MV-4-11 (cell line): Measurements from ENCODE around the gene SERF2.

Experiments used
- DNase-seq: peaks from one replicate; lab custom pipeline; 2025; lab: John Stamatoyannopoulos, UW

SERF2 gene

GRCh38 chr15:43791993-43792760 lies at the start of gene SERF2:
SERF2 (plus strand) TSS chr15:43792320; CDS start chr15:43792377, 57 bp downstream.
- DNase-seq, result peak; percentile 99

DNA sequence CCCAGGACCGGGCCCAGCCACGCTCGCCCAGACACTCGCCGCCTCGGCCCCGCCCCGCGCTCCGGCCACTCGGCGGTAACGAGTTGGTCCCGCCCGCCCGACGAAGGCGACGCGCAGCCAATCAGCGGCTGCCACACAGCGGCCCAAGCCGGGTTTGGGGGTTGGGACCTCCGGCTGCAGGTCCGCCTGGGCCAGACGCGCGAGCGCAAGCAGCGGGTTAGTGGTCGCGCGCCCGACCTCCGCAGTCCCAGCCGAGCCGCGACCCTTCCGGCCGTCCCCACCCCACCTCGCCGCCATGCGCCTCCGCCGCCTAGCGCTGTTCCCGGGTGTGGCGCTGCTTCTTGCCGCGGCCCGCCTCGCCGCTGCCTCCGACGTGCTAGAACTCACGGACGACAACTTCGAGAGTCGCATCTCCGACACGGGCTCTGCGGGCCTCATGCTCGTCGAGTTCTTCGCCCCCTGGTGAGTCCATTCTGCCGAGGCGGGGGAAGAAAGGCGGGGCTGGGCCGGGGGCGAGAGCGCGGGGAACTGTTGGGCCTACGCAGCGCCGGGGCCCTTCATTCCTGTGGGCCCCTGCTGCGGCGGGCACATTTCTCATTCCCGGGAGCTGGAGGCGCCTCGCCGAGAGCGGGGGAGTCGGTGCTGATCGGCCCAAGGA lies 45.7 kb upstream of the SERF2 start, which contains the start of gene PDIA3:
Gene PDIA3, plus strand, starts transcription at position 194 of the 658 bp plus-strand sequence. Its CDS starts 102 bp downstream, at position 296.
- DNase-seq, result peak; percentile 75

DNA sequence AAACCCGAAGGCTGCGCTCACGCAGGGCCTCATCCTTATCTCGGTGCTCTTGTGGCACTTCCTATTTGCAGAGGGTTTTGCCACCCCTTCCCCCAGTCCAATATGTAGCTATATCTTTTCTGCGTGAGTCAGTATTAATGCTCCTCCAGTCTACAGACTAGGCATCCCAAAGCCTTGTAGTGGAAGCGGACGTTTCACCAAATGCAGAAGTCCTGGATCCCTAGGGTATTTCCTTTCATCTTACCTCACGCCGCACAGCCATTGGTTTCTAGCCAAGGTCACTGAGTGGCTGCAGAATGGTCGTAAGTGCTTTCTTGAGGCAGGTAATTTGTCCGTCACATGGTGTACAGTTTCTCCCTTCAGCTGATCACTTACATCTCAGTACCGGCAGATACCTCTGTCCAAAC lies 45.2 kb upstream of the SERF2 start:
- peak; percentile 48 for DNase-seq

GRCh38 chr15:43748376-43748775 lies 43.7 kb upstream of the SERF2 start:
- no peak for DNase-seq

GRCh38 chr15:43749690-43750345 lies 42.3 kb upstream of the SERF2 start:
- peak; percentile 55 for DNase-seq

GRCh38 chr15:43751885-43752284 lies 40.2 kb upstream of the SERF2 start:
- no peak for DNase-seq

DNA sequence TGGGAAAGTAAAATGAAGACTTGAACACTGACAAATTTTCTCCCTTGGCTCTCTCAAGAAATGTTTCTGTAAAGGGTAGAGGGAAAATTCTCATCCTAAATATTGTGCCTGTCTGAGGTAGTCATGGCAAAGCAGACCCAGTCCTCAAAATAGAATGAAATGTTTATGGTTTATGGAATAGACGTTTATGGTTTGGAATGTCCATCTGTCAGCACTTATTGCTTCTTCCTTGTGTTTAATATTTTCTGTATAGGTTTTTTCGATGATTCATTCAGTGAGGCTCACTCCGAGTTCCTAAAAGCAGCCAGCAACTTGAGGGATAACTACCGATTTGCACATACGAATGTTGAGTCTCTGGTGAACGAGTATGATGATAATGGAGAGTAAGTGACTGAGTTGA lies 29.3 kb upstream of the SERF2 start:
- DNase-seq, result no peak

- no peak for DNase-seq
Observed at GRCh38 chr15:43763819-43764446, 28.2 kb upstream of the SERF2 start.

- peak; percentile 41 for DNase-seq
Observed at GRCh38 chr15:43769584-43770228, 22.4 kb upstream of the SERF2 start.

GRCh38 chr15:43771816-43772215 lies 20.3 kb upstream of the SERF2 start:
- DNase-seq, result no peak

DNA sequence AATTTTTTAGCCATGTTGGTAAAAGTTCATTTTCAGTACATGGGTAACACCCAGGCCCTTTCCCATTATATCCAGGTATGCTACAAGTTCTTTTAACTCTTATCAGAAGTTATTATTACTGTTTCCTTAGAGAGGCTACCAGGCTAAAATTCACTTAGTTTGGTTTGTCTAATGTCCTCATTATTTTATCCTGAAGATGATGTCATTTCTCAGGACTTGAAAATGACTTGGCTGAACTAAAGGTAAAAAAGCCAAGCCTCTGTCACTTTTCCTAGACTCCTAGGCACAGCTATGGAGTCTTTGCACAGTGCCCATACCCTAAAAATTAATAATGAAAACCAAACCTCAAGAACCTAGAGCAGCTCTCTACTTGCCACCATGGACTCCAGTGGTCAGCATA lies 19.5 kb upstream of the SERF2 start:
- DNase-seq, result no peak

DNA sequence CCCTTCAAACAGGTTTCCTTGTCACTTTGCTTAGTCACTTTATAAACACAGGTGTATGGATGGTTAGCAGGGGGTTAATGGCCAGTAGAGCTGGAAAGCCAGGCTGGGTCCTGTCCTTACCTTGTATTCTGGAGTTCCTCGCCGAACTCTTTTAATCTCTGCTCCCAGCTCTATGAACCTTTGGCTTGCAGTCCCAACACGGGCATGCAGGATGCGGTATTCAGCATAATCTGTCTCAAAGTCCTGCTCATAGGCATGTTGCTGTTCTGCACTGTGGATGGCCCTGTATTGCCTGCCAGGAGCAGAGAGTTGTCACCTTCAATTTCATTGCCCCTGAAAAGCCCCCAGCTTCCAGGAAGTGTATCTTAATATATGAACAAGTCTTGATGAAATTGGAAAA lies 18.1 kb upstream of the SERF2 start:
- no peak for DNase-seq

DNA sequence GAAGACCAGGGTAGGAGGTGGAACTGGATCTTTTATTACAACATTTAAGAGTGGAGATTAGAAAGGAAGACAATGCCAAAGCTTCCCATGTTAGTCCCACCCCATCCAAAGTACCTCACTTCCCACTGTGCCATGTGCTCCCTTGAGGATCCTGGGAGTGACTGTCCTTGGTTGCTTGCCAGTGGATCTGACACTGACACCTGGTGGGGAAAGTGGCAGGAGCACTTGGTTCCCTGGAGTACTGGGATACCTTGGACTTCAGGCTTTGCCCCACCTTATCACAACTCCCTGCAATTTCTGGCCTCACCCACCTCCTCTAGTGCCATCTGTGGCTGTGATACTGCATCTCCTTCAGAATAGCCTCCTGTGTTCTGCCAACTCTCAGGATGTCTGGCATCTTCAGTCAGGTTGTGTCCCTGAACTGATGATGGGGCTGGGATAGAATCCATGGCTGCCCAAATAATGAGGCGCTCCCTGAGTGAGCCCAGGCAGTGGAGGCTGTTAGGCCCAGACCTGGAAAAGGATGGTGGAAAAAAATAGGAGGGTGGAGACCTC lies 16.6 kb upstream of the SERF2 start:
- DNase-seq, result no peak

GRCh38 chr15:43776101-43776717 lies 15.9 kb upstream of the SERF2 start:
- peak; percentile 6 for DNase-seq

GRCh38 chr15:43776718-43777266 lies 15.3 kb upstream of the SERF2 start, which contains the start of gene ELL3:
ELL3 (minus strand) TSS chr15:43776966; CDS start chr15:43776901, 65 bp downstream.
- DNase-seq, result peak; percentile 80

GRCh38 chr15:43777267-43777914 lies 14.7 kb upstream of the SERF2 start:
- peak; percentile 84 for DNase-seq

DNA sequence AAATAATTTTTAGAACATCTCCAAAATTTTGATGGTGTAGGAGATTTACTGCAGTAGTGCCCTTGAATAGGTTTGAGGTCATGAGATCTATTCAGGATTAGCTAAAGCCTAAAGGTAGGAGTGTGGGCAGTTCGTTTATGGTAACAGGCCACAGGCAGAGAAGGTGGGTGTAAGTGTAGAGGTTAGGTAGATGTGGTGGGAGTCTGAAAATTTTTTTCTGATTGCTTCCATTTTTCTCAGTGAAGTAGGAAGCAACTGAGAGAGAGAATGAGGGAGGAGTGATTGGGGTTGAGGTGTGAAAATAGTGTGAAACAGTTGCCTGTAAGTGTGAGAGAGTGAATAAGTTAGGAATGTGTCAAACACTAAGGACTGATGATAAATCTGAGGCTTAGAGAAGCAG lies 13.1 kb upstream of the SERF2 start:
- DNase-seq, result no peak

GRCh38 chr15:43789409-43789808 lies 2.7 kb upstream of the SERF2 start:
- DNase-seq, result no peak

- DNase-seq, result no peak
Observed at GRCh38 chr15:43792761-43793476, 799 bp downstream of the SERF2 start.
